Measurements from ENCODE around the gene TMIGD2.

DNA sequence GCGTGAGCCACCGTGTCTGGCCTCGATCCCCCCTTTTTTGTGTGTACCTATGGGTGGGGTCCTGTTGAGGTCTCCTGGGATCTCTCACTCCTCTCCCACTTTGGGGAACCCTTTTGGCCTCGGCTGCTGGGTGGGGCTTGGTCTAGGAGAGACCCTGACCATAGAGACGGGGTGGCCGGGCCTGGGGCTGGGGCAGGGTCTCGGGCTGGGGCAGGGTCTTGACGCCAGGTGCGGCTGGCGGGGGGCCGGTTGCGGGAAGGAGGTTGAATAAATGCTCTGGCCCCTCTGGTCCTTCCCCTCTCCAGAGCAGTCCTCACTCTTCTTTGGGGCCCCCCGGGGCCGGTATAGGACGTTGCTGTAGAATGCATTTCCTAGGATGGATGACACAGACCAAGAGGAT lies 9.7 kb downstream of the TMIGD2 start:
- no peak for TF ChIP-seq EZH2 (IDR thresholded peaks at IDR 0.05; ENCODE audit: borderline replicate concordance)
- TF ChIP-seq, protein P1, sequence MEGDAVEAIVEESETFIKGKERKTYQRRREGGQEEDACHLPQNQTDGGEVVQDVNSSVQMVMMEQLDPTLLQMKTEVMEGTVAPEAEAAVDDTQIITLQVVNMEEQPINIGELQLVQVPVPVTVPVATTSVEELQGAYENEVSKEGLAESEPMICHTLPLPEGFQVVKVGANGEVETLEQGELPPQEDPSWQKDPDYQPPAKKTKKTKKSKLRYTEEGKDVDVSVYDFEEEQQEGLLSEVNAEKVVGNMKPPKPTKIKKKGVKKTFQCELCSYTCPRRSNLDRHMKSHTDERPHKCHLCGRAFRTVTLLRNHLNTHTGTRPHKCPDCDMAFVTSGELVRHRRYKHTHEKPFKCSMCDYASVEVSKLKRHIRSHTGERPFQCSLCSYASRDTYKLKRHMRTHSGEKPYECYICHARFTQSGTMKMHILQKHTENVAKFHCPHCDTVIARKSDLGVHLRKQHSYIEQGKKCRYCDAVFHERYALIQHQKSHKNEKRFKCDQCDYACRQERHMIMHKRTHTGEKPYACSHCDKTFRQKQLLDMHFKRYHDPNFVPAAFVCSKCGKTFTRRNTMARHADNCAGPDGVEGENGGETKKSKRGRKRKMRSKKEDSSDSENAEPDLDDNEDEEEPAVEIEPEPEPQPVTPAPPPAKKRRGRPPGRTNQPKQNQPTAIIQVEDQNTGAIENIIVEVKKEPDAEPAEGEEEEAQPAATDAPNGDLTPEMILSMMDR (IDR thresholded peaks at IDR 0.05; ENCODE audit: poor library complexity), result no peak
